SKM-1 (cell line): ENCODE results near the gene ZXDC.

Experiments used
- DNase-seq: peaks from one replicate; lab custom pipeline; 2025; ENCODE audit not compliant: unreplicated experiment; lab: John Stamatoyannopoulos, UW

The ZXDC gene

GRCh38 chr3:126474498-126475412 lies 936 bp downstream of the ZXDC start:
- DNase-seq: no peak

GRCh38 chr3:126473292-126474168 lies 2.2 kb downstream of the ZXDC start:
- DNase-seq: no peak

GRCh38 chr3:126472277-126473006 lies 3.2 kb downstream of the ZXDC start:
- peak; percentile 99 for DNase-seq

- DNase-seq: no peak
Measured at GRCh38 chr3:126469479-126469878, 6.2 kb downstream of the ZXDC start.

GRCh38 chr3:126468028-126468891 lies 7.4 kb downstream of the ZXDC start:
- no peak for DNase-seq

GRCh38 chr3:126467611-126467955 lies 8.1 kb downstream of the ZXDC start:
- DNase-seq: no peak

GRCh38 chr3:126466886-126467610 lies 8.6 kb downstream of the ZXDC start:
- DNase-seq: no peak

GRCh38 chr3:126465928-126466544 lies 9.7 kb downstream of the ZXDC start:
- DNase-seq: no peak

- no peak for DNase-seq
Measured at GRCh38 chr3:126464997-126465396, 10.7 kb downstream of the ZXDC start.

- no peak for DNase-seq
Measured at GRCh38 chr3:126464494-126464893, 11.2 kb downstream of the ZXDC start.

GRCh38 chr3:126464093-126464492 lies 11.6 kb downstream of the ZXDC start:
- no peak for DNase-seq

GRCh38 chr3:126463521-126463920 lies 12.2 kb downstream of the ZXDC start:
- no peak for DNase-seq

- no peak for DNase-seq
Measured at GRCh38 chr3:126461450-126462070, 14.1 kb downstream of the ZXDC start.

GRCh38 chr3:126460381-126460780 lies 15.3 kb downstream of the ZXDC start:
- no peak for DNase-seq

- DNase-seq: no peak
Measured at GRCh38 chr3:126459763-126460127, 15.9 kb downstream of the ZXDC start.

- DNase-seq: no peak
Measured at GRCh38 chr3:126459111-126459762, 16.5 kb downstream of the ZXDC start.

GRCh38 chr3:126456766-126457388 lies 18.8 kb downstream of the ZXDC start:
- DNase-seq: no peak

GRCh38 chr3:126456211-126456610 lies 19.5 kb downstream of the ZXDC start:
- no peak for DNase-seq
